Stomach (tissue), 9 donors: ENCODE data around the gene GLCCI1. TPM values are rescaled to one million over a fixed set of nuclear protein-coding genes. Genes with fewer than 3 reads are reported as not detected.
"Not testable (repeated sequence)": the region's sequence is repeated elsewhere in the genome, so short reads cannot be mapped to it uniquely, and the experiment has no call there.

Source experiments
- DNase-seq, 2 donors: peaks; one replicate each; pipeline versions ENCODE4 v3.0.0 to v3.0.0-alpha.2; 2013 to 2019
- H3K27ac ChIP-seq, 5 donors: fragments of 200-600 bp in 4 of 5; sonication (generic) in 4 of 5; one replicate each; pipeline ENCODE4 v1.5.1; 2013 to 2019; ENCODE audit warnings: mild to moderate bottlenecking in 1 of 5, moderate library complexity in 1 of 5
- H3K27me3 ChIP-seq, 3 donors: fragments of 200-600 bp; sonication (generic); one replicate each; pipeline ENCODE4 v1.5.1; 2017 to 2019; ENCODE audit warnings: mixed run types in 1 of 3
- H3K36me3 ChIP-seq, 4 donors: fragments of 200-600 bp; sonication (generic); 1 replicate in 3 of 4; 2 replicates in 1 of 4; pipeline ENCODE4 v1.5.1; 2016 to 2019
- H3K4me1 ChIP-seq, 4 donors: fragments of 200-600 bp; sonication (generic); one replicate each; pipeline ENCODE4 v1.5.1; 2016 to 2019
- H3K4me3 ChIP-seq, 4 donors: fragments of 200-600 bp; sonication (generic) in 3 of 4; one replicate each; pipeline ENCODE4 v1.5.1; 2016 to 2019; ENCODE audit warnings: mild to moderate bottlenecking in 1 of 4
- H3K9me3 ChIP-seq, 4 donors: fragments of 200-600 bp; sonication (generic); one replicate each; pipeline ENCODE4 v1.5.1; 2016 to 2019
- CTCF ChIP-seq, 7 experiments: fragments of 450-650 bp in 4 of 7; fragments of 200-600 bp in 3 of 7; sonication (generic) in 3 of 7; IDR thresholded peaks; one replicate each; pipeline ENCODE4 v1.5.1; 2016 to 2019; ENCODE audit warnings: antibody characterized with exemption in 7 of 7, control low read depth in 2 of 7, mild to moderate bottlenecking in 1 of 7
- EP300 ChIP-seq: sonication (generic); formaldehyde crosslinking; IDR thresholded peaks from one replicate; pipeline ENCODE4 v1.6.1; 2017; ENCODE audit warnings: antibody characterized with exemption
- POLR2A ChIP-seq, 4 donors: fragments of 450-650 bp; IDR thresholded peaks; one replicate each; pipeline ENCODE4 v1.6.1; 2016; ENCODE audit warnings: antibody characterized with exemption in 4 of 4, control low read depth in 2 of 4, mild to moderate bottlenecking in 1 of 4, moderate library complexity in 1 of 4
- POLR2AphosphoS5 ChIP-seq, 3 donors: sonication (generic); formaldehyde crosslinking; IDR thresholded peaks; one replicate each; pipeline ENCODE4 v1.6.1; 2016; ENCODE audit warnings: antibody characterized with exemption in 3 of 3
- WGBS, 5 donors: extraction: QIAGEN DNeasy Blood & Tissue Kit in 3 of 5; methylation state at CpG; one replicate each; pipeline versions ENCODE4 v1.1.5 to v1.1.7; 2013 to 2018; 5-methylcytosine and 5-hydroxymethylcytosine counted together
- intact Hi-C: fragments of 100-400 bp; cut with DNase I; formaldehyde crosslinking; loops from one replicate; pipeline ENCODE4 v1.15.1; 2023; ENCODE audit warnings: low total_unique reads
- polyA plus RNA-seq, 3 donors: library from polyadenylated mRNA; stranded (reverse); fragments of 200-250 nt; gene quantifications; one replicate each; pipeline ENCODE4 v1.2.3, GENCODE V29; 2013
- total RNA-seq, 5 donors: library from RNA; depleted of rRNA; stranded (reverse); fragments of >200 nt; gene quantifications; one replicate each; pipeline versions ENCODE4 v1.1.0 to v1.2.3, GENCODE V29; 2014 to 2016
- donor health status: healthy with polysubstance abuse.
- donor health status: Bipolar disorder and iron deficiency.
- donor health status: healthy.

Gene GLCCI1
- total and polyA plus RNA-seq, 8 donors: 2.6 to 60.9 (median 14.9) TPM

GRCh38 chr7:7990441-7990761 is 21.8 kb downstream of the GLCCI1 start:
- Histone ChIP-seq H3K27ac (peak overlapping the region in 1 of 5 donors; percentile 43), H3K4me3 (no peak overlapping the region), H3K27me3 (no peaks in the 10 kb centered on the region), H3K36me3 (no peaks in the 10 kb centered on the region), H3K9me3 (peaks cover 0 to 25% (median 18%) of the 10 kb centered on the region in 4 donors), H3K4me1 (peaks cover 0 to 27% (median 11%) of the 10 kb centered on the region in 4 donors)
- no peak for DNase-seq
- intact Hi-C loops: no loop called here
- TF ChIP-seq POLR2A (IDR thresholded peaks at IDR 0.05) (no peak), EP300 (no peak), CTCF (IDR thresholded peaks at IDR 0.05) (no peak), POLR2AphosphoS5 (IDR thresholded peaks at IDR 0.05) (no peak)
- 67 to 92% (median 83%) methylated on average over 2 of the region's 2 CpGs for WGBS, 5 donors

GRCh38 chr7:7992506-7992905 is 23.9 kb downstream of the GLCCI1 start:
- intact Hi-C loops: no loop called here

DNA sequence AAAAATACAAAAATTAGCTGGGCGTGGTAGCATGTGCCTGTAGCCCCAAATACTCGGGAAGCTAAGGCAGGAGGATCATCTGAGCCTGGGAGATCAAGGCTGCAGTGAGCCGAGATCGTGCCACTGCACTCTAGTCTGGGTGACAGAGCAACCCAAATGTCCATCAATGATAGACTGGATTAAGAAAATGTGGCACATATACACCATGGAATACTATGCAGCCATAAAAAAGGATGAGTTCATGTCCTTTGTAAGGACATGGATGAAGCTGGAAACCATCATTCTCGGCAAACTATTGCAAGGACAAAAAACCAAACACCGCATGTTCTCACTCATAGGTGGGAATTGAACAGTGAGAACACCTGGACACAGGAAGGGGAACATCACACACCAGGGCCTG is 26.8 kb downstream of the GLCCI1 start:
- Histone ChIP-seq H3K4me1 (peaks cover 0 to 10% (median 8%) of the 10 kb centered on the region in 4 donors), H3K9me3 (peaks cover 0 to 25% (median 19%) of the 10 kb centered on the region in 4 donors)
- DNase-seq, H3K27ac ChIP-seq, H3K36me3 ChIP-seq, H3K27me3 ChIP-seq, H3K4me3 ChIP-seq, intact Hi-C loops: not testable (repeated sequence)
- 97 to 100% (median 98%) methylated on average over 6 of the region's 6 CpGs for WGBS, 5 donors

More at GRCh38 chr7:7992506-7992905, 23.9 kb downstream of the GLCCI1 start:
- Histone ChIP-seq H3K27ac (no peak overlapping the region), H3K27me3 (no peaks in the 10 kb centered on the region), H3K9me3 (peaks cover 0 to 25% (median 18%) of the 10 kb centered on the region in 4 donors), H3K4me3 (no peak overlapping the region), H3K36me3 (no peaks in the 10 kb centered on the region), H3K4me1 (peaks cover 0 to 27% (median 21%) of the 10 kb centered on the region in 4 donors)
- WGBS, 5 donors: 93 to 98% (median 96%) methylated on average over 1 of the region's 1 CpG
- no peak for TF ChIP-seq POLR2A (IDR thresholded peaks at IDR 0.05)
- TF ChIP-seq CTCF (IDR thresholded peaks at IDR 0.05): no peak
- TF ChIP-seq EP300: no peak
- no peak for TF ChIP-seq POLR2AphosphoS5 (IDR thresholded peaks at IDR 0.05)
- DNase-seq: no peak

DNA sequence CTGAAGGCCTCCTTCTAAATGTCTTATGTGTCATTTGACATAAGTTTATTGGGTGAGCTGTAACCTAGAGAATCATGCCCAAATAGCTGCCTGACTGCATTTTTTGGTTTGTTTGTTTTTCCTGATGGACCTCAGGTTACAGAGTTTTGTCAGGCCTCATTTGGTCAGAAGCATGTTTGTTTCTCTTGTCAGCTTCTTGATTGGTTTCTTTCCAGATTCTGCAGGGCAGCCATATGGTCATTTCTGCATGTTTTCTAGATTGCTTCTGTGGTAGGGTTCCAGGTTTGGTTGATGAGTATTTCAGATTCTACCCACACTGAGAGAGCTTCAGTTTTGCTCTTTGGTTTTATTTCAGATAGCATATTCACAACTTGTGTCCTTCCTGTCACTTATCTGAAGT is 28.0 kb downstream of the GLCCI1 start:
- H3K36me3 ChIP-seq: no peaks in the 10 kb centered on the region
- TF ChIP-seq POLR2AphosphoS5 (IDR thresholded peaks at IDR 0.05): no peak
- no peak for TF ChIP-seq EP300
- TF ChIP-seq CTCF (IDR thresholded peaks at IDR 0.05): no peak
- no peak for TF ChIP-seq POLR2A (IDR thresholded peaks at IDR 0.05)
- H3K4me3 ChIP-seq: no peak overlapping the region
- H3K27ac ChIP-seq: no peak overlapping the region
- no peaks in the 10 kb centered on the region for H3K27me3 ChIP-seq
- intact Hi-C loops: no loop called here
- DNase-seq: peak in 1 of 2 donors; percentile 24
- peaks cover 0 to 32% (median 22%) of the 10 kb centered on the region in 4 donors for H3K9me3 ChIP-seq
- H3K4me1 ChIP-seq: peaks cover 0 to 10% (median 5%) of the 10 kb centered on the region in 4 donors

DNA sequence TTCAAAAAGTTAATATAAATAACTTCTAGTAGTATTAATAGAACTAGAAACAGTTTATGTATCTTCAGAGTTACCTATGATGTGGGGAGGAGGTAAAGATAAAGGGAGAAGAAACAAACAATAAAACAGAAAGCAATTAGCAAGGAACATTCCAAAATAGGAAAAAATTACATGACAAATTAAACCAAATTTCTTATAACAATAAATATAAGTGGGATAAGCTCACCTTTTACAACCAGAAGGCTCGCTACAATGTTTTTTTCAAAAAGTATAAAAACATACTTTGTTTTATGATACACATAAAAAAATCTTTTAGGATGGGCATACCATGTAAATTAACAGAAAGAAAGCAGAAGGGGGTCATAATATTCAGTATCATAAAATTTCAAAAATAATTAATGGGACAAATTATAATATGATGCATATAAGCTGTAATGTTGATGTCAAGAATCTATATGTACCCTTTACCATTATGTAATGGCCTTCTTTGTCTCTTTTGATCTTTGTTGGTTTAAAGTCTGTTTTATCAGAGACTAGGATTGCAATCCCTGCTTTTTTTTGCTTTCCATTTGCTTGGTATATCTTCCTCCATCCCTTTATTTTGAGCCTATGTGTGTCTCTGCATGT is 31.8 kb downstream of the GLCCI1 start:
- intact Hi-C loops: no loop called here
- no peak for DNase-seq
- WGBS, 5 donors: 35 to 100% (median 38%) methylated on average over 1 of the region's 1 CpG

More for the DNA sequence above, 31.8 kb downstream of the GLCCI1 start:
- no peak overlapping the region for H3K27ac ChIP-seq
- peaks cover 0 to 12% (median 7%) of the 10 kb centered on the region in 4 donors for H3K36me3 ChIP-seq
- peaks cover 0 to 10% (median 7%) of the 10 kb centered on the region in 4 donors for H3K4me1 ChIP-seq
- H3K27me3 ChIP-seq: no peaks in the 10 kb centered on the region
- H3K9me3 ChIP-seq: peaks cover 0 to 14% (median 6%) of the 10 kb centered on the region in 4 donors
- H3K4me3 ChIP-seq: no peak overlapping the region
- no peak for TF ChIP-seq POLR2AphosphoS5 (IDR thresholded peaks at IDR 0.05)
- no peak for TF ChIP-seq CTCF (IDR thresholded peaks at IDR 0.05)
- TF ChIP-seq POLR2A (IDR thresholded peaks at IDR 0.05): no peak
- no peak for TF ChIP-seq EP300
